ENCODE measurements around the gene IL37.

Gene IL37

GRCh38 chr2:112910865-112911264 is at the start of gene IL37:
TSS of gene IL37 (plus strand) at chr2:112911165. CDS start at chr2:112913013, 1,848 bp downstream.
- H3K9ac ChIP-seq (ENCODE audit: insufficient read length), result no peak within 1 kb of the TSS
- TF ChIP-seq POLR2AphosphoS5 (IDR thresholded peaks at IDR 0.05; ENCODE audit: borderline replicate concordance, low read depth, low read length) (no peak), FOXP2 (optimal IDR thresholded peaks at IDR 0.05; ENCODE audit: control extremely low read depth, extremely low read length, insufficient read depth) (no peak), EZH2 (IDR thresholded peaks at IDR 0.05) (no peak)
- no peak within 1 kb of the TSS for H3K4me3 ChIP-seq
- no peaks in the 10 kb centered on the region for H3K36me3 ChIP-seq (ENCODE audit: insufficient read depth, low read length)
- no peak for DNase-seq (ENCODE audit: low read depth, low spot score)
- no peak within 1 kb of the TSS for H3K27ac ChIP-seq
- no peaks in the 10 kb centered on the region for H3K9me3 ChIP-seq (ENCODE audit: low read depth, low read length)

- Histone ChIP-seq H3K9me3 (ENCODE audit: low read depth, low read length) (no peaks in the 10 kb centered on the region; the same call in 1 of the 2 replicates), H3K36me3 (ENCODE audit: insufficient read depth, low read length) (no peaks in the 10 kb centered on the region), H3K27ac (no peak overlapping the region), H3K9ac (ENCODE audit: insufficient read length) (no peak overlapping the region), H3K4me3 (no peak overlapping the region)
- no peak for DNase-seq (ENCODE audit: low read depth, low spot score)
- TF ChIP-seq EZH2 (IDR thresholded peaks at IDR 0.05) (no peak), FOXP2 (optimal IDR thresholded peaks at IDR 0.05; ENCODE audit: control extremely low read depth, extremely low read length, insufficient read depth) (no peak), POLR2AphosphoS5 (IDR thresholded peaks at IDR 0.05; ENCODE audit: borderline replicate concordance, low read depth, low read length) (no peak)
These were observed 46.9 kb upstream of the IL37 start for GRCh38 chr2:112864072-112864471.

GRCh38 chr2:112866128-112866835 is 44.7 kb upstream of the IL37 start:
- H3K4me3 ChIP-seq, result no peak overlapping the region
- no peak for DNase-seq (ENCODE audit: low read depth, low spot score)
- H3K9me3 ChIP-seq (ENCODE audit: low read depth, low read length), result no peaks in the 10 kb centered on the region; the same call in 1 of the 2 replicates
- no peak overlapping the region for H3K9ac ChIP-seq (ENCODE audit: insufficient read length)
- no peak for TF ChIP-seq FOXP2 (optimal IDR thresholded peaks at IDR 0.05; ENCODE audit: control extremely low read depth, extremely low read length, insufficient read depth)
- no peak for TF ChIP-seq EZH2 (IDR thresholded peaks at IDR 0.05)
- no peak for TF ChIP-seq POLR2AphosphoS5 (IDR thresholded peaks at IDR 0.05; ENCODE audit: borderline replicate concordance, low read depth, low read length)
- no peaks in the 10 kb centered on the region for H3K36me3 ChIP-seq (ENCODE audit: insufficient read depth, low read length)
- H3K27ac ChIP-seq, result no peak overlapping the region

DNA sequence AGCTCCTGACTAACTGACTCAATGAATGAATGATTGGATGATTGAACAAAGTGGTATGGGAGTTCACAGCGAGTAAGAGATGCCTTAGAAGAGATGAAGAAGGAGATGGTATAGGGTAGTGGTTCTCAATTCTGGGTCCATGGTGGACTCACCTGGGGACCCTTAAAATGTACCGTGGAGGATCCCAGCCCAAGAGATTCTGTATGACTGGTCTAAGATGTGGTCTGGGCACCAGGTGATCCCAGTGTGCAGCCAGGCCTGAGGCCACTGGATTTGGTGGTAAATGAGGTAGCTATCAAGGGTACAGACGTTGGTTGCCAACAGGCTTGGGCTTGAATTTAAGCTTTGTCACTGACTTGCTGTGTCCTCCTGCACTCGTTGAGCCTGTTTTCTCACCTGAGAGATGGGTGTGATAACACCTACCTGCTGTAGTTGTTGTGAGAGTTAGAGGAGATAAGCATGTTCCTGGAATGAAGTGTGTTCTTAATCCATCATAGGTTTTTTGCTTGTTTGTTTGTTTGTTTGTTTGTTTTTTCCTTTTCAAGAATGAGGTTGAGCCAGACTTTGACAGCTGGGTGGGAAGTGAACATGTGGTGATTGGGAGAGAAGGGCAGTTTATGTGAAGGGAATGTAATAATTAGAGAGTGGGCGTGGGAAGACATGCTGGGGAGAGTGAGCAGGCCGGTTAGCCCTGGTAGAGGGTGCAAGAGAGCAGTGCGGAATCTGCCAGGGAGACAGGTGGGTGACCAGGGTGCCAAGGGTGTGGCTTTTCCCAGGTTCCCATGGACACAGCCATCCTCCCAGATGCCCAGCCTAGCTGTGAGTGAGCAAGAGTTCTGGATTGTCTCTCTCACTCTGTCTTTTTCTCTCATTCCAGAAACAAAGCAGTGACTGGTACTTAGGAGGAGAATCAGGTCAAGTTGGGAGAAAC is 43.0 kb upstream of the IL37 start:
- Histone ChIP-seq H3K9ac (ENCODE audit: insufficient read length) (no peak overlapping the region), H3K9me3 (ENCODE audit: low read depth, low read length) (0 out of 2 replicates have a peak, but pooled peaks cover 2% of the 10 kb centered on the region), H3K27ac (no peak overlapping the region), H3K36me3 (ENCODE audit: insufficient read depth, low read length) (no peaks in the 10 kb centered on the region), H3K4me3 (no peak overlapping the region)
- DNase-seq (ENCODE audit: low read depth, low spot score), result no peak
- no peak for TF ChIP-seq FOXP2 (optimal IDR thresholded peaks at IDR 0.05; ENCODE audit: control extremely low read depth, extremely low read length, insufficient read depth)
- no peak for TF ChIP-seq EZH2 (IDR thresholded peaks at IDR 0.05)
- no peak for TF ChIP-seq POLR2AphosphoS5 (IDR thresholded peaks at IDR 0.05; ENCODE audit: borderline replicate concordance, low read depth, low read length)

DNA sequence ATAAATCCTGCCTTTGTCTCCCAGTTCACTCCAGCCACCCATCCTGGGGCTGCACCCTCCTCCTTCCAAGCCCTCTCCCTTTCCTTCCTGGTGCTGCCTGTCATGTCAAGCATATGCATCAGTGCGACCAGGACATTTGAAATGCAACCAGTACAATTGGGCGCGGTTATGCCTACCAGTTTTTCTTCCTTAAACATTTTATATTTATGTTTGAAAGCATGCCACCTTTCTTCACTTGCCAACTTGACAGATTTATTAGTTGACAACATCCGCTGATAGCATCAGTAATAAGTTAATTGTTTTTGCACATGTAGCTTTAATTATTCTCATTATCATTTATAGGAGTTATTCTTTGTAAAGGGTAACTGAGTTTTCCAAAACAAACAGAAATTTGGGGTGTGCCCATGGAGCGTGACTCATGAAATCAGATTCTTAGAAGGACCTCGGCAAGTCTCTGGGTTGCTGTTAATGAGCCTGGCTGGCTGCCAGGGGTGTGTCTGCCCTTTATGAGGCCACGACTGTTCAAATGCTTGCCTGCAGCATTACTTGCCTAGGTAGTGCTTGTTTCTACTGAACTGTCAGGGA is 41.6 kb upstream of the IL37 start:
- TF ChIP-seq POLR2AphosphoS5 (IDR thresholded peaks at IDR 0.05; ENCODE audit: borderline replicate concordance, low read depth, low read length), result no peak
- TF ChIP-seq FOXP2 (optimal IDR thresholded peaks at IDR 0.05; ENCODE audit: control extremely low read depth, extremely low read length, insufficient read depth), result no peak
- TF ChIP-seq EZH2 (IDR thresholded peaks at IDR 0.05), result no peak
- no peak overlapping the region for H3K9ac ChIP-seq (ENCODE audit: insufficient read length)
- peak; percentile 16 for DNase-seq (ENCODE audit: low read depth, low spot score)
- H3K9me3 ChIP-seq (ENCODE audit: low read depth, low read length), result 0 out of 2 replicates have a peak, but pooled peaks cover 2% of the 10 kb centered on the region
- H3K27ac ChIP-seq, result no peak overlapping the region
- H3K4me3 ChIP-seq, result no peak overlapping the region
- no peaks in the 10 kb centered on the region for H3K36me3 ChIP-seq (ENCODE audit: insufficient read depth, low read length)

DNA sequence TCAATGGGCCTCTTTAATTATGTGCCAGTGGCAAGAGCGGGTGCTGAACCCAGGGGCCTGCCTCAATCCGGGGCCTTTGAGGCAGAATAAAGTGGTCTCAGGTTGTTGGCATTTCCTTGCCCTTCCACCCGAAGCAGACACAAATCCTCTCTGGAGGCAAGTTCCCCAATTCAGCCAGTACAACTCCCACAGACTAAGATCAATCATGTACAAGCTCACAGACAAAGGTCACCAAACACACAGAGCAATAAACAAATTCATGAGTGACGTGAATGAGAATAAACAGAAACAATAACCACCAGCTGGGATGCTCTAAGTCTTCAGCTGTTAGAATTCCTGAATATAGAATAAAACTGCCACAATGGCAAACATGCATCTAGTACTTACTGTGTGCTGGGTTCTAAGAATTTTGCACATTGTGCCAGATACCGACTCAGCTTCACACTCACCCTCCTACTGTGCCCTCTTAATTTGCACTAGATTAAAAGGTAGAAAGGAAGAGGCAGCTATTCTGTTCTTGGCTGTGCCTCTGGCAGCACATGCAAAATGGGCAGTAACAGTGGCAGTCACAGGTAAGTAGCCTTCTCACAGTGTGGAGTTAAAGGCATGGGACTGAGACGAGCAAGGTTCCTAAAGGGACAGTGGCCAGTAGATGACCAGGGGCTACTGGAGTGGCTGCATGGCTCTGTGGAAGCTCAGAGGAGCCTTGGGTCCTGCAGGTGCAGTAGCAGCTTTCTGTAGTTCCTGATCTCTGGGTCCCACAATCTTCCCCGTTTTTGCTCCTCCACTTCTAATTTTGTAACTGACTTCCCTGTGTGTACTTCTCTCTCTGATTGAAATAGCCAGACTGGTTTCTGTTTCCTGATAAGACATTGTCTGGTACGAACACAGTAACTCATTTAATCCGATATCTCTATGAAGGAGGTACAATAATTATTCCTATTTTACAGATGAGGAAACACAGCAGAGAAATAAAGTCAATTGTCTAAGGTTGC is 39.8 kb upstream of the IL37 start:
- no peaks in the 10 kb centered on the region for H3K36me3 ChIP-seq (ENCODE audit: insufficient read depth, low read length)
- DNase-seq (ENCODE audit: low read depth, low spot score), result no peak
- TF ChIP-seq POLR2AphosphoS5 (IDR thresholded peaks at IDR 0.05; ENCODE audit: borderline replicate concordance, low read depth, low read length) (no peak), FOXP2 (optimal IDR thresholded peaks at IDR 0.05; ENCODE audit: control extremely low read depth, extremely low read length, insufficient read depth) (no peak), EZH2 (IDR thresholded peaks at IDR 0.05) (no peak)
- H3K9me3 ChIP-seq (ENCODE audit: low read depth, low read length), result 0 out of 2 replicates have a peak, but pooled peaks cover 2% of the 10 kb centered on the region
- H3K4me3 ChIP-seq, result no peak overlapping the region
- no peak overlapping the region for H3K9ac ChIP-seq (ENCODE audit: insufficient read length)
- no peak overlapping the region for H3K27ac ChIP-seq

- Histone ChIP-seq H3K9ac (ENCODE audit: insufficient read length) (no peak overlapping the region), H3K9me3 (ENCODE audit: low read depth, low read length) (0 out of 2 replicates have a peak, but pooled peaks cover 2% of the 10 kb centered on the region), H3K27ac (no peak overlapping the region), H3K36me3 (ENCODE audit: insufficient read depth, low read length) (no peaks in the 10 kb centered on the region), H3K4me3 (no peak overlapping the region)
- no peak for DNase-seq (ENCODE audit: low read depth, low spot score)
- TF ChIP-seq EZH2 (IDR thresholded peaks at IDR 0.05), result no peak
- no peak for TF ChIP-seq POLR2AphosphoS5 (IDR thresholded peaks at IDR 0.05; ENCODE audit: borderline replicate concordance, low read depth, low read length)
- no peak for TF ChIP-seq FOXP2 (optimal IDR thresholded peaks at IDR 0.05; ENCODE audit: control extremely low read depth, extremely low read length, insufficient read depth)
These were observed 34.6 kb upstream of the IL37 start for GRCh38 chr2:112876257-112876970.
